SK-N-SH treated with all-trans-retinoic acid at 6 μM for 48 hours (cell line): ENCODE data around the gene DLG1.

Experiments
- ARNTL ChIP-seq: fragments of 450-650 bp; formaldehyde crosslinking; IDR thresholded peaks from 2 replicates; pipeline ENCODE4 v1.5.0; 2020; ENCODE audit warnings: low read depth, mild to moderate bottlenecking, moderate library complexity, borderline replicate concordance
- CREB5 ChIP-seq: fragments of 250-450 bp; sonication (Bioruptor Pico); IDR thresholded peaks from 2 replicates; pipeline ENCODE4 v1.5.1; 2020; ENCODE audit warnings: low read depth, mild to moderate bottlenecking, moderate library complexity
- ISL1 ChIP-seq: fragments of 250-450 bp; sonication (Bioruptor Pico); IDR thresholded peaks from 2 replicates; pipeline ENCODE4 v2.1.2; 2022; ENCODE audit warnings: mild to moderate bottlenecking, moderate library complexity
- PATZ1 ChIP-seq: fragments of 250-450 bp; sonication (Bioruptor Pico); IDR thresholded peaks from 2 replicates; pipeline ENCODE4 v1.8.0; 2020; ENCODE audit warnings: mild to moderate bottlenecking, moderate library complexity, borderline replicate concordance
- RARB ChIP-seq: fragments of 250-450 bp; sonication (Bioruptor Pico); IDR thresholded peaks from 2 replicates; pipeline ENCODE4 v1.8.0; 2021; ENCODE audit warnings: mild to moderate bottlenecking, moderate library complexity
- TOX ChIP-seq: fragments of 250-450 bp; sonication (Bioruptor Pico); IDR thresholded peaks from 2 replicates; pipeline ENCODE4 v1.8.0; 2021; ENCODE audit warnings: mild to moderate bottlenecking, moderate library complexity, borderline replicate concordance
- ZNF8 ChIP-seq: fragments of 450-650 bp; formaldehyde crosslinking; IDR thresholded peaks from 2 replicates; pipeline ENCODE4 v1.5.0; 2020; ENCODE audit warnings: mild to moderate bottlenecking, moderate library complexity

- TF ChIP-seq CREB5 (CRISPR knock-in tag) (no peak), ZNF8 (no peak), ARNTL (no peak), ISL1 (CRISPR knock-in tag) (no peak), PATZ1 (CRISPR knock-in tag) (no peak), RARB (CRISPR knock-in tag) (no peak), TOX (CRISPR knock-in tag) (no peak)
Observed at GRCh38 chr3:197035577-197035976, 262.8 kb downstream of the DLG1 start.
